ENCODE data around the gene TCF12.

DNA sequence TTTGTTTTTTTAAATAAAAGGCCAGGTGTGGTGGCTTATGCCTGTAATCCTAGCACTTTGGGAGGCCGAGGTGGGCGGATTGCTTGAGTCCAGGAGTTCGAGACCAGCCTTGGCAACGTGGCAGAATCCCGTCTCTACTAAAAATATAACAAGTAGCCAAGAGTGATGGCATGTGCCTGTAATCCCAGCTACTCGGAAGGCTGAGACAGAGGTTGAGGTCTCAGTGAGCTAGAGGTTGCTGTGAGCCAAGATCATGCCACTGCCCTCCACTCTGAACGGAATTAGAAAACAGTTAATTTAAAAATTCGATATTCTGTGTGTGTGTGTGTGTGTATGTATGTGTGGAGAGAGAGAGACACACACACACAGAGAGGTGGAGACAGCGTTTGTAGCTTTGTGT lies 58.8 kb downstream of the TCF12 start:
- TF ChIP-seq ZNF274 (IDR thresholded peaks at IDR 0.05; ENCODE audit: low read depth, low read length) = no peak
- no peak for TF ChIP-seq SUZ12 (IDR thresholded peaks at IDR 0.05; ENCODE audit: extremely low read depth, insufficient read depth, insufficient read length)
- no peak for TF ChIP-seq YY1 (IDR thresholded peaks at IDR 0.05; ENCODE audit: insufficient read depth, insufficient read length)
